Activated naive CD8-positive, alpha-beta T cell treated with anti-CD3 and anti-CD28 coated beads, Interleukin-2, amount 10 ng/mL, durations not matched to agents 7 days and 5 days (primary cell): ENCODE data around the gene SON. TPM values are rescaled to one million over a fixed set of nuclear protein-coding genes. Genes with fewer than 3 reads are reported as not detected.
A peak's percentile ranks its signal among the peaks of the same experiment; 100 is the strongest.
"Not testable (repeated sequence)": the region's sequence is repeated elsewhere in the genome, so short reads cannot be mapped to it uniquely, and the experiment has no call there.

ENCODE experiments used
- ATAC-seq: fragments of 150-1000 bp; cut with Tn5 transposase; one replicate; pipeline ENCODE4 v1.10.0; 2021; ENCODE audit warnings: low read depth, moderate library complexity
- POLR2A ChIA-PET: fragments of 350-600 bp; sonication (Branson Sonifier 250); formaldehyde crosslinking; loops from one replicate; lab custom pipeline; 2021; ENCODE audit warnings: antibody characterized with exemption; lab: Charles Lee
- DNase-seq: peaks from one replicate; pipeline ENCODE4 v3.0.0; 2021
- H3K27ac Mint-ChIP-seq: one replicate; pipeline ENCODE4 v1.8.0; 2022; ENCODE audit warnings: mild to moderate bottlenecking, mixed read lengths
- H3K27me3 Mint-ChIP-seq: one replicate; pipeline ENCODE4 v1.8.0; 2022; ENCODE audit warnings: mild to moderate bottlenecking, moderate library complexity, mixed read lengths
- H3K36me3 Mint-ChIP-seq: one replicate; pipeline ENCODE4 v1.8.0; 2021; ENCODE audit warnings: mild to moderate bottlenecking, mixed read lengths
- H3K4me1 Mint-ChIP-seq: one replicate; pipeline ENCODE4 v1.8.0; 2021; ENCODE audit warnings: mixed read lengths
- H3K4me3 Mint-ChIP-seq: one replicate; pipeline ENCODE4 v1.8.0; 2022; ENCODE audit warnings: mild to moderate bottlenecking, moderate library complexity, mixed read lengths
- H3K9me3 Mint-ChIP-seq: one replicate; pipeline ENCODE4 v1.8.0; 2021; ENCODE audit warnings: mixed read lengths
- total RNA-seq, 2 experiments: library from RNA; stranded (reverse); gene quantifications; one replicate each; pipeline ENCODE4 v1.2.3, GENCODE V29; 2021

Gene SON
- total RNA-seq, 2 experiments from 2014 or later: 357 to 376 TPM

- Mint-ChIP-seq H3K27ac (no peak overlapping the region), H3K4me1 (peaks cover 9% of the 10 kb centered on the region), H3K36me3 (peaks cover 25% of the 10 kb centered on the region), H3K4me3 (no peak overlapping the region), H3K9me3 (no peaks in the 10 kb centered on the region), H3K27me3 (no peaks in the 10 kb centered on the region)
- POLR2A ChIA-PET: interaction anchor here (1.4 kb wide), 1 partner anchor 22 kb away, joined by 5 read pairs; the partner anchor contains the start of gene DONSON
- ATAC-seq (no peak), DNase-seq (no peak)
Measured at GRCh38 chr21:33566514-33566913, 23.7 kb downstream of the SON start.

GRCh38 chr21:33567914-33568313 lies 25.1 kb downstream of the SON start:
- no peak for ATAC-seq
- Mint-ChIP-seq H3K4me1 (peaks cover 8% of the 10 kb centered on the region), H3K9me3 (no peaks in the 10 kb centered on the region), H3K36me3 (peaks cover 26% of the 10 kb centered on the region), H3K4me3 (no peak overlapping the region), H3K27me3 (no peaks in the 10 kb centered on the region), H3K27ac (peak overlapping the region; percentile 42)
- POLR2A ChIA-PET: no interaction called here
- no peak for DNase-seq

GRCh38 chr21:33568448-33568847 lies 25.6 kb downstream of the SON start:
- H3K27ac Mint-ChIP-seq: no peak overlapping the region
- no peak overlapping the region for H3K4me3 Mint-ChIP-seq
- no peaks in the 10 kb centered on the region for H3K27me3 Mint-ChIP-seq
- no peak for DNase-seq
- peaks cover 24% of the 10 kb centered on the region for H3K36me3 Mint-ChIP-seq
- POLR2A ChIA-PET: no interaction called here
- no peaks in the 10 kb centered on the region for H3K9me3 Mint-ChIP-seq
- H3K4me1 Mint-ChIP-seq: peaks cover 6% of the 10 kb centered on the region
- ATAC-seq: no peak

GRCh38 chr21:33569991-33570390 lies 27.2 kb downstream of the SON start:
- no peak overlapping the region for H3K4me3 Mint-ChIP-seq
- no peaks in the 10 kb centered on the region for H3K9me3 Mint-ChIP-seq
- DNase-seq (no peak), ATAC-seq (no peak)
- POLR2A ChIA-PET: no interaction called here
- H3K27me3 Mint-ChIP-seq: no peaks in the 10 kb centered on the region
- H3K36me3 Mint-ChIP-seq: peaks cover 31% of the 10 kb centered on the region
- peaks cover 9% of the 10 kb centered on the region for H3K4me1 Mint-ChIP-seq
- peak overlapping the region; percentile 6 for H3K27ac Mint-ChIP-seq

- no peaks in the 10 kb centered on the region for H3K27me3 Mint-ChIP-seq
- H3K36me3 Mint-ChIP-seq: peaks cover 35% of the 10 kb centered on the region
- no peak overlapping the region for H3K4me3 Mint-ChIP-seq
Measured at GRCh38 chr21:33572350-33572749, 29.5 kb downstream of the SON start.

GRCh38 chr21:33576741-33577141 lies 33.9 kb downstream of the SON start:
- peaks cover 14% of the 10 kb centered on the region for H3K36me3 Mint-ChIP-seq
- not testable (repeated sequence) for DNase-seq, ATAC-seq, H3K9me3 Mint-ChIP-seq, H3K27ac Mint-ChIP-seq, H3K27me3 Mint-ChIP-seq, H3K4me3 Mint-ChIP-seq, H3K4me1 Mint-ChIP-seq
- POLR2A ChIA-PET: interaction anchor here (1.6 kb wide), 1 partner anchor 12 kb away, joined by 4 read pairs; the partner anchor contains the start of gene DONSON

More at GRCh38 chr21:33572350-33572749, 29.5 kb downstream of the SON start:
- POLR2A ChIA-PET: interaction anchor here (0.7 to 1.8 kb wide), 2 partner anchors 10 to 16 kb away, joined by 5 to 6 read pairs; partner anchors contain the start of gene DONSON
- DNase-seq (no peak), ATAC-seq (no peak)
- no peak overlapping the region for H3K27ac Mint-ChIP-seq
- H3K4me1 Mint-ChIP-seq: peaks cover 9% of the 10 kb centered on the region
- no peaks in the 10 kb centered on the region for H3K9me3 Mint-ChIP-seq

- DNase-seq (no peak), ATAC-seq (no peak)
- POLR2A ChIA-PET: interaction anchor here (1.3 kb wide), 1 partner anchor 10 kb away, joined by 3 read pairs; no protein-coding TSS in a partner anchor
- H3K27me3 Mint-ChIP-seq: no peaks in the 10 kb centered on the region
- H3K36me3 Mint-ChIP-seq: peaks cover 17% of the 10 kb centered on the region
- H3K4me1 Mint-ChIP-seq: peaks cover 3% of the 10 kb centered on the region
- H3K4me3 Mint-ChIP-seq: no peak overlapping the region
- H3K9me3 Mint-ChIP-seq: no peaks in the 10 kb centered on the region
- H3K27ac Mint-ChIP-seq: no peak overlapping the region
Measured at GRCh38 chr21:33578214-33578613, 35.4 kb downstream of the SON start.

- ATAC-seq: no peak
Measured at GRCh38 chr21:33578959-33579542, 36.2 kb downstream of the SON start.

GRCh38 chr21:33584455-33584854 lies 41.6 kb downstream of the SON start:
- POLR2A ChIA-PET: interaction anchor here (0.7 kb wide), 1 partner anchor 12 kb away, joined by 3 read pairs; no protein-coding TSS in a partner anchor
- H3K36me3 Mint-ChIP-seq: peaks cover 17% of the 10 kb centered on the region
- H3K27me3 Mint-ChIP-seq: no peaks in the 10 kb centered on the region
- no peak for DNase-seq
- no peak for ATAC-seq
- peaks cover 22% of the 10 kb centered on the region for H3K4me1 Mint-ChIP-seq
- H3K27ac Mint-ChIP-seq: no peak overlapping the region
- H3K9me3 Mint-ChIP-seq: no peaks in the 10 kb centered on the region
- no peak overlapping the region for H3K4me3 Mint-ChIP-seq

More at GRCh38 chr21:33578959-33579542, 36.2 kb downstream of the SON start:
- H3K27ac Mint-ChIP-seq: peak overlapping the region; percentile 44
- H3K27me3 Mint-ChIP-seq: no peaks in the 10 kb centered on the region
- no peak for DNase-seq
- H3K4me3 Mint-ChIP-seq: no peak overlapping the region
- peaks cover 13% of the 10 kb centered on the region for H3K36me3 Mint-ChIP-seq
- peaks cover under 1% of the 10 kb centered on the region for H3K4me1 Mint-ChIP-seq
- POLR2A ChIA-PET: interaction anchor here (1.3 kb wide), 1 partner anchor 9 kb away, joined by 3 read pairs; no protein-coding TSS in a partner anchor
- no peaks in the 10 kb centered on the region for H3K9me3 Mint-ChIP-seq

- ATAC-seq: no peak
- Mint-ChIP-seq H3K27me3 (no peaks in the 10 kb centered on the region), H3K27ac (no peak overlapping the region), H3K9me3 (no peaks in the 10 kb centered on the region), H3K4me3 (peak overlapping the region; percentile 71), H3K36me3 (peaks cover 18% of the 10 kb centered on the region), H3K4me1 (peaks cover 25% of the 10 kb centered on the region)
- DNase-seq: no peak
- POLR2A ChIA-PET: no interaction called here
Measured at GRCh38 chr21:33586927-33587326, 44.1 kb downstream of the SON start.

- ATAC-seq (peak; percentile 29), DNase-seq (no peak)
- Mint-ChIP-seq H3K4me3 (peak overlapping the region; percentile 92), H3K27ac (peak overlapping the region; percentile 89), H3K4me1 (peaks cover 25% of the 10 kb centered on the region), H3K27me3 (no peaks in the 10 kb centered on the region), H3K9me3 (no peaks in the 10 kb centered on the region), H3K36me3 (peaks cover 18% of the 10 kb centered on the region)
- POLR2A ChIA-PET: interaction anchor here (0.8 to 2.6 kb wide), 15 partner anchors 9 to 226 kb away, joined by 3 to 36 read pairs (median 5); partner anchors contain the start of genes DNAJC28, GART, SON and TMEM50B
Measured at GRCh38 chr21:33587792-33588484, 45.1 kb downstream of the SON start.

GRCh38 chr21:33588485-33589335 lies 45.9 kb downstream of the SON start, which contains the start of gene DONSON:
TSS of gene DONSON (minus strand) at chr21:33588684. CDS start at chr21:33588641, 43 bp downstream.
- H3K4me1 Mint-ChIP-seq: peaks cover 25% of the 10 kb centered on the region

More at GRCh38 chr21:33588485-33589335, 45.9 kb downstream of the SON start, which contains the start of gene DONSON:
- H3K9me3 Mint-ChIP-seq: no peaks in the 10 kb centered on the region
- no peaks in the 10 kb centered on the region for H3K27me3 Mint-ChIP-seq
- DNase-seq (peak; percentile 98), ATAC-seq (peak; percentile 95)
- H3K4me3 Mint-ChIP-seq: peak within 1 kb of the TSS; percentile 97
- peak within 1 kb of the TSS; percentile 89 for H3K27ac Mint-ChIP-seq
- H3K36me3 Mint-ChIP-seq: peaks cover 20% of the 10 kb centered on the region
- POLR2A ChIA-PET: interaction anchor here (0.5 to 2.6 kb wide), 20 partner anchors 10 to 817 kb away, joined by 3 to 36 read pairs (median 4); partner anchors contain the start of genes DNAJC28, GART, PAXBP1 and SON
